Measurements from ENCODE around the gene KRT79. TPM values are rescaled to one million over a fixed set of nuclear protein-coding genes. Genes with fewer than 3 reads are reported as not detected.
A peak's percentile ranks its signal among the peaks of the same experiment; 100 is the strongest.

Gene KRT79
- total and polyA plus RNA-seq, 8 donors: 0.15 TPM; not detected in 7

- Histone ChIP-seq H3K4me1 (peaks cover 6 to 13% (median 10%) of the 10 kb centered on the region in 4 donors), H3K27ac (no peak overlapping the region), H3K4me3 (no peak overlapping the region), H3K9me3 (no peaks in the 10 kb centered on the region), H3K36me3 (no peaks in the 10 kb centered on the region), H3K27me3 (no peaks in the 10 kb centered on the region)
- DNase-seq: no peak
- intact Hi-C loops (cut with DNase I; ENCODE audit: low total_unique reads): no loop called here
- WGBS, 5 donors: 58 to 68% (median 65%) methylated on average over 3 of the region's 3 CpGs
- no peak for TF ChIP-seq POLR2A (IDR thresholded peaks at IDR 0.05)
- TF ChIP-seq CTCF (IDR thresholded peaks at IDR 0.05): no peak
- TF ChIP-seq POLR2AphosphoS5 (IDR thresholded peaks at IDR 0.05): no peak
- TF ChIP-seq EP300 (IDR thresholded peaks at IDR 0.05): no peak
Measured at GRCh38 chr12:52801773-52802172, 32.3 kb downstream of the KRT79 start.

GRCh38 chr12:52800259-52800917, 33.7 kb downstream of the KRT79 start:
- WGBS, 5 donors: 4 to 36% (median 21%) methylated on average over 1 of the region's 1 CpG
- H3K4me3 ChIP-seq: no peak overlapping the region

GRCh38 chr12:52799505-52800211, 34.5 kb downstream of the KRT79 start:
- no peaks in the 10 kb centered on the region for H3K9me3 ChIP-seq
- no peaks in the 10 kb centered on the region for H3K27me3 ChIP-seq
- no peak for DNase-seq
- H3K36me3 ChIP-seq: no peaks in the 10 kb centered on the region
- H3K27ac ChIP-seq: no peak overlapping the region
- TF ChIP-seq POLR2A (IDR thresholded peaks at IDR 0.05) (no peak), EP300 (IDR thresholded peaks at IDR 0.05) (no peak), CTCF (IDR thresholded peaks at IDR 0.05) (no peak), POLR2AphosphoS5 (IDR thresholded peaks at IDR 0.05) (no peak)
- WGBS, 5 donors: 65 to 81% (median 77%) methylated on average over 5 of the region's 5 CpGs
- intact Hi-C loops (cut with DNase I; ENCODE audit: low total_unique reads): no loop called here
- peaks cover 6 to 13% (median 10%) of the 10 kb centered on the region in 4 donors for H3K4me1 ChIP-seq
- no peak overlapping the region for H3K4me3 ChIP-seq

More at GRCh38 chr12:52800259-52800917, 33.7 kb downstream of the KRT79 start:
- Histone ChIP-seq H3K36me3 (no peaks in the 10 kb centered on the region), H3K9me3 (no peaks in the 10 kb centered on the region), H3K27ac (peak overlapping the region in 1 of 5 donors; percentile 50), H3K4me1 (peaks cover 6 to 13% (median 10%) of the 10 kb centered on the region in 4 donors), H3K27me3 (no peaks in the 10 kb centered on the region)
- DNase-seq: peak in 1 of 2 donors; percentile 31
- intact Hi-C loops (cut with DNase I; ENCODE audit: low total_unique reads): no loop called here
- no peak for TF ChIP-seq EP300 (IDR thresholded peaks at IDR 0.05)

GRCh38 chr12:52798671-52799504, 35.2 kb downstream of the KRT79 start:
- intact Hi-C loops (cut with DNase I; ENCODE audit: low total_unique reads): no loop called here
- TF ChIP-seq POLR2A (IDR thresholded peaks at IDR 0.05) (no peak), POLR2AphosphoS5 (IDR thresholded peaks at IDR 0.05) (no peak), EP300 (IDR thresholded peaks at IDR 0.05) (no peak), CTCF (IDR thresholded peaks at IDR 0.05) (no peak)
- WGBS, 5 donors: 47 to 62% (median 49%) methylated on average over 7 of the region's 7 CpGs

More at GRCh38 chr12:52798671-52799504, 35.2 kb downstream of the KRT79 start:
- H3K36me3 ChIP-seq: no peaks in the 10 kb centered on the region
- no peak overlapping the region for H3K4me3 ChIP-seq
- H3K27me3 ChIP-seq: peaks cover 0 to 4% (median 0%) of the 10 kb centered on the region in 3 donors
- H3K27ac ChIP-seq: no peak overlapping the region
- H3K4me1 ChIP-seq: peaks cover 6 to 13% (median 10%) of the 10 kb centered on the region in 4 donors
- no peaks in the 10 kb centered on the region for H3K9me3 ChIP-seq
- no peak for DNase-seq

All from stomach (tissue), 9 donors.